BLaER1 treated with 17β-estradiol and CSF1 and Interleukin-3, amounts not matched to agents 10 nM and 100 nM (cell line): ENCODE measurements around the gene PDXP.

Source experiments
- H3K27ac ChIP-seq, 11 experiments: shearing (Covaris generic); formaldehyde crosslinking; 2 replicates each; pipeline ENCODE4 v1.8.1; 2022
- H3K27me3 ChIP-seq, 11 experiments: shearing (Covaris generic); formaldehyde crosslinking; 2 replicates each; pipeline ENCODE4 v1.8.1; 2022
- H3K36me3 ChIP-seq, 11 experiments: shearing (Covaris generic); formaldehyde crosslinking; 2 replicates each; pipeline ENCODE4 v1.8.1; 2022
- H3K4me1 ChIP-seq, 10 experiments: shearing (Covaris generic); formaldehyde crosslinking; 2 replicates each; pipeline ENCODE4 v1.8.1; 2022
- H3K4me2 ChIP-seq, 11 experiments: shearing (Covaris generic); formaldehyde crosslinking; 2 replicates each; pipeline ENCODE4 v1.8.1; 2022
- H3K4me3 ChIP-seq, 10 experiments: shearing (Covaris generic); formaldehyde crosslinking; 2 replicates each; pipeline ENCODE4 v1.8.1; 2022
- H3K9ac ChIP-seq, 11 experiments: shearing (Covaris generic); formaldehyde crosslinking; 2 replicates each; pipeline ENCODE4 v1.8.1; 2022
- H3K9me3 ChIP-seq, 11 experiments: shearing (Covaris generic); formaldehyde crosslinking; replicated peaks in 1 of 11; 2 replicates each; pipeline ENCODE4 v1.8.1; 2022
- H4K20me1 ChIP-seq, 11 experiments: shearing (Covaris generic); formaldehyde crosslinking; 2 replicates each; pipeline ENCODE4 v1.8.1; 2022
- Cebpa-rat ChIP-seq, 11 experiments: shearing (Covaris generic); IDR thresholded peaks; 2 replicates each; pipeline ENCODE4 v1.8.1; 2022

The PDXP gene

DNA sequence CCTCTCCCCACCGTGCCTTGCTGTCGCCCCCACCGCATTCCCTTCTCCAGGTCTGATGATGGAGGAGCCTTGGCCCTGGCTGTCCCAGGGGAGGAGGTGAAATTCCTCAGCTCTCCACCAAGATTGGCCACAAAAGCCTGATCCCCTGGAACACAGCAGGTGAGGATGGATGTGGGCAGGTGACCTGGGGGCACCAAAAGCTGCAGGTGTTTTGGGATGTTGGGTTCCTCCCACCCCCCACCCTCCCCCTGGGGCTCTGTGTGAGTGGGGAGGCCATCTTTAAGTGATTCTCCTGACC is 39.0 kb downstream of the PDXP start:
- Histone ChIP-seq H4K20me1 (peaks cover 0 to 10% (median 0%) of the 10 kb centered on the region in 11 experiments; a peak in 3 of 22 replicates), H3K9ac (peak overlapping the region in 9 of 11 experiments; percentile 48 to 73 (median 64); a peak in 17 of 22 replicates), H3K27me3 (no peaks in the 10 kb centered on the region), H3K4me3 (peak overlapping the region in 9 of 10 experiments; percentile 35 to 61 (median 54); a peak in 17 of 20 replicates), H3K36me3 (peaks cover 23 to 51% (median 37%) of the 10 kb centered on the region in 11 experiments), H3K4me1 (peaks cover 36 to 64% (median 53%) of the 10 kb centered on the region in 10 experiments), H3K4me2 (peak overlapping the region; percentile 78 to 91 (median 87); a peak in 21 of 22 replicates), H3K27ac (peak overlapping the region in 8 of 11 experiments; percentile 29 to 68 (median 50); a peak in 15 of 22 replicates), H3K9me3 (peaks cover 0 to 13% (median 0%) of the 10 kb centered on the region in 11 experiments; a peak in 2 of 22 replicates)
- TF ChIP-seq Cebpa-rat (IDR thresholded peaks at IDR 0.05) = no peak

DNA sequence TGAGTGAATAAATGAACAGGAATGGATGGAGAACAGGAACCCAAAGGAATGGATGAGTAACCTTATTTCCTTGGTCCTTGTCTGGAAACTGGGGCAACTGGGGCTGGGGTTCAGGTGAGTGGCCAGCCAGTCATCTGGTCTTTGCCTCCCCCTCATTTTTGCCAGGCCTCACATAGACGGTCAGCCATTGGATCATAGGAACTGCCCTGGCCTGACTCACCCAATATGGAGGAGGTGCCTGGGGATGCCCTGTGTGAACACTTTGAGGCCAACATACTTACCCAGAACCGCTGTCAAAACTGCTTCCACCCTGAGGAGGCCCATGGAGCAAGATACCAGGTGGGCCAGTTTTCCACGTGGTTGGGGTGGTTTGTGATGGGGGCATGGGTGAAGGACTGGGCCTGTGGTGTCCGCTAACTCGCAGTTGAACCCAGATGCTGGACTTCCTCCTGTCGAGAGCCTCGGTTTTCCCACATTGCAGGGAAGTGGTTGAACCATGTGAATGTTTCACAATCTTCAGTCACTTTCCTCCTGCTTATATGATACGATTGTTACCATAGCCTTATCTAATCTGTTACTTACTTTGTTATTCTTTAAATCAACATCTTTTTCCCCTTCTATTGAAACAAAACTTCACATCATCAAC is 42.7 kb downstream of the PDXP start:
- Histone ChIP-seq H3K27me3 (no peaks in the 10 kb centered on the region), H3K9ac (no peak overlapping the region), H3K4me2 (peak overlapping the region in 8 of 11 experiments; percentile 29 to 80 (median 67); a peak in 14 of 22 replicates), H3K27ac (peak overlapping the region in 8 of 11 experiments; percentile 12 to 53 (median 40); a peak in 12 of 22 replicates), H3K4me1 (peaks cover 25 to 62% (median 46%) of the 10 kb centered on the region in 10 experiments), H3K36me3 (peaks cover 0 to 56% (median 41%) of the 10 kb centered on the region in 11 experiments; a peak in 15 of 22 replicates), H3K4me3 (no peak overlapping the region), H3K9me3 (peaks cover 0 to 13% (median 0%) of the 10 kb centered on the region in 11 experiments; a peak in 2 of 22 replicates), H4K20me1 (no peaks in the 10 kb centered on the region)
- TF ChIP-seq Cebpa-rat (IDR thresholded peaks at IDR 0.05) = peak in 4 of 11 experiments; percentile 6 to 34 (median 22); a peak in 2 of 22 replicates

DNA sequence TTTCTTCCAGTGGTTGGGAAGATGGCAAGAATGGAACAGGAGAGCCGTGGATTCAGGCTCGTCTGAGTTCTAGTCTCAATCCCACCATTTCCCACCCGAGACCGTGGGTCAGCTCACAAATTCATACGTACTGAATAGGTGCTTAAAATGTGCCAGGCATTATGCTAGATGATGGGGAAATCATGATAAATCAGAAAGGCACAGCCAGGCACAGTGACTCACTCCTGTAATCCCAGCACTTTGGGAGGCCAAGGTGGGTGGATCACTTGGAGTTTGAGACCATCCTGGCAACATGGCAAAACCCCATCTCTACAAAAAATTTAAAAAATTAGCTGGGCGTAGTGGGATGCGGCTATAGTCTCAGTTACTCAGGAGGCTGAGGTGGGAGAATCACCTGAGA is 45.4 kb downstream of the PDXP start:
- no peak overlapping the region for H3K4me2 ChIP-seq
- H3K36me3 ChIP-seq = peaks cover 0 to 67% (median 41%) of the 10 kb centered on the region in 11 experiments; a peak in 15 of 22 replicates
- no peak for TF ChIP-seq Cebpa-rat (IDR thresholded peaks at IDR 0.05)
- no peak overlapping the region for H3K27ac ChIP-seq
- H3K9ac ChIP-seq = no peak overlapping the region
- no peaks in the 10 kb centered on the region for H4K20me1 ChIP-seq
- H3K4me1 ChIP-seq = peaks cover 2 to 51% (median 31%) of the 10 kb centered on the region in 10 experiments; a peak in 18 of 20 replicates
- no peak overlapping the region for H3K4me3 ChIP-seq
- H3K9me3 ChIP-seq = peaks cover 0 to 13% (median 0%) of the 10 kb centered on the region in 11 experiments; a peak in 2 of 22 replicates
- no peaks in the 10 kb centered on the region for H3K27me3 ChIP-seq

DNA sequence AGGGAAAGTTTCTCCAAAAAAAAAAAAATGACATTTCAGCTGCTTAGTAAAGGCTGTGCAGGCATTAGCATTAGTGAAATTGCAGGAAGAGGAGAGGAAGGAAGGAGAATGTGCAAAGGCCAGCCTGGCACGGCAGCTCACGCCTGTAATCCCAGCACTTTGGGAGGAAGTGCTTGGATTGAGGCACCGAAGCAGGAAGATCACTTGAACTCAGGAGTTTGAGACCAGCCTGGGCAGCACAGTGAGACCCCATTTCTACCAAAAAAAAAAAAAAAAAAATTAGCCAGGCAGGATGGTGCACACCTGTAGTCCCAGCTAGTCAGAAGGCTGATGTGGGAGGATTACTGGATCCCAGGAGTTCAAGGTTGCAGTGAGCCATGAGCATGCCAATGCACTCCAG is 46.1 kb downstream of the PDXP start:
- no peak for TF ChIP-seq Cebpa-rat (IDR thresholded peaks at IDR 0.05)
- Histone ChIP-seq H3K9ac (no peak overlapping the region), H3K27ac (no peak overlapping the region), H3K9me3 (peaks cover 0 to 13% (median 0%) of the 10 kb centered on the region in 11 experiments; a peak in 2 of 22 replicates), H3K4me3 (no peak overlapping the region), H3K4me2 (peak overlapping the region in 3 of 11 experiments; percentile 15 to 41 (median 39); a peak in 4 of 22 replicates), H3K4me1 (peaks cover 0 to 57% (median 34%) of the 10 kb centered on the region in 10 experiments; a peak in 13 of 20 replicates), H4K20me1 (no peaks in the 10 kb centered on the region), H3K36me3 (peaks cover 0 to 74% (median 45%) of the 10 kb centered on the region in 11 experiments; a peak in 16 of 22 replicates), H3K27me3 (no peaks in the 10 kb centered on the region)

DNA sequence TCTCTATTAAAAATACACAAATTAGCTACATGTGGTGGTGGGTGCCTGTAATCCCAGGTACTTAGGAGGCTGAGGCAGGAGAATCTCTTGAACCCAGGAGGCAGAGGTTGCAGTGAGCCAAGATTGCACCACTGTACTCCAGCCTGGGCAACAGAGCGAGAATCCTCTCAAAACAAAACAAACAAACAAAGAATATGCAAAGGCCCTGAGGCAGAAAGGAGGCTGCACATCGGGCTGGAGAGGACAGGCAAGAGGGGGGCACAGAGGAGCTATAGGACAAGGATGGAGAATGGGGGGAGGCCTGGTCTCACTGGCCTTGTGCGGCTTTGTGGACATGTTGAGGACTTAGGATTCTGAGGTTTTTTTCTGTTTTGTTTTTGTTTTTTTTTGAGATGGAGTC is 46.7 kb downstream of the PDXP start:
- Histone ChIP-seq H3K27ac (no peak overlapping the region), H3K4me3 (no peak overlapping the region)
- no peak for TF ChIP-seq Cebpa-rat (IDR thresholded peaks at IDR 0.05)

DNA sequence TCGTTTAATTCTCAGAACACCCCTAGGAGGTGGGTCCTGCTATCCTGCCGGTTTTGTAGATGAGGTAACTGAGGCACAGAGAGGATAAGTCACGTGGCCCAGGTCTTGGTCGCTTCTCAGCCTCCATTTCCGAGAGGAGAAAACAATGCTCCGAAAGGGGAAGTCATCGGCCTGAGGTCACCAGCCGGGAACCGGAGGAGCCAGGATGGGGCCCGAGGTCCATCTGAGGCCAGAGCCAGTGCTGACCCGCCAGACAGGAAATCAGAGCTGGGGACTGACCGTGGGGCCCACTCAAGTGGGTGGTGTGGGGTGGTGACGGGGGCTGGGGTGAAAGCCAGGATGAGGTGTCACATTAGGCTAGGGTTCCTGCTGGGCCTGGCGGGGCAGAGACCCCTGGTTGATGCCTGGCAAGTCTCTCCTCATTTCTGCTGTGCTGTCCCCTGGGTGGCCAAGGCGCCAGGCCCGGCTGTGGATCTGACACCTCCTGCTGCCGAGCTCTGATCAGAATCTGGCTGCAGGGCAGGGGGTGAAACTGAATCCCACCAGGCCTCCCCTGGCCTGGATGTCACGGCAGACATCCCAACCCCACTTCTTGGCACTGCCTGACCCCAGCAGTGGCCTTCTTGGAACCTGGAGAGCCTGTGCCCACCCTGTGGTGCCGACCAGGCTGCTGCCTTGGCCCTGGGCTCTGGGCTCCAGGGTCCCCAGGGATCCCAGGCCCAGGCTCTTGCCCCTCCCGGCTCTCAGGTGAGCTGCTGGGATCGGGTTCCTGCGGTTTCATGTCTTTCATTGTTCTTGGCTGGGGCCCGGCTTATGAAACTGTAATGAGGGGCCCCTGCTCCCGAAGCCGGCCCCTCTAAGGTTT is 50.3 kb downstream of the PDXP start:
- no peak for TF ChIP-seq Cebpa-rat (IDR thresholded peaks at IDR 0.05)
- Histone ChIP-seq H3K4me1 (peaks cover 10 to 41% (median 33%) of the 10 kb centered on the region in 10 experiments), H3K9ac (peak overlapping the region in 6 of 11 experiments; percentile 26 to 63 (median 48); a peak in 10 of 22 replicates), H3K36me3 (peaks cover 0 to 62% (median 27%) of the 10 kb centered on the region in 11 experiments; a peak in 15 of 22 replicates), H4K20me1 (no peaks in the 10 kb centered on the region; a peak in 1 of 22 replicates), H3K4me2 (peak overlapping the region in 7 of 11 experiments; percentile 4 to 71 (median 54); a peak in 11 of 22 replicates), H3K4me3 (no peak overlapping the region), H3K9me3 (no peaks in the 10 kb centered on the region), H3K27ac (peak overlapping the region in 10 of 11 experiments; percentile 9 to 65 (median 50); a peak in 18 of 22 replicates), H3K27me3 (no peaks in the 10 kb centered on the region)

More for the DNA sequence above, 46.7 kb downstream of the PDXP start:
- Histone ChIP-seq H3K4me1 (peaks cover 0 to 55% (median 38%) of the 10 kb centered on the region in 10 experiments; a peak in 14 of 20 replicates), H3K9me3 (peaks cover 0 to 13% (median 0%) of the 10 kb centered on the region in 11 experiments; a peak in 2 of 22 replicates), H3K27me3 (no peaks in the 10 kb centered on the region), H3K4me2 (peak overlapping the region in 1 of 11 experiments; percentile 39; a peak in 2 of 22 replicates), H4K20me1 (no peaks in the 10 kb centered on the region), H3K9ac (no peak overlapping the region), H3K36me3 (peaks cover 0 to 76% (median 43%) of the 10 kb centered on the region in 11 experiments; a peak in 17 of 22 replicates)

DNA sequence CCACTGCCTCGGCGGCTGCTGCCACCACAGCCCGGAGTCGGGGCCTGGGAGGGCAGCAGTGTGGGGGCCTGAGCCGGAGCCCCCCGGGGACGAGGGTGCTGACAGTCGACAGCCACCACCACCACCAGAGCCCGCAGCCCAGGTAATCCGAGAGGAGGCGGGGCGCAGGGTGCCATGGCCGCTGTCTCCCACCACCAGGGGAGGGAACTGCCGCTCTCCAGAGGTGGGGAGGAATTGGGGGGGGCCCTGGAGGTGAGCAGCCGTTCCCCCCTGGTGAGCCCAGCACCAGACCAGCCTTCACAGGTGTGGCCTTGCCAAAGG is 50.9 kb downstream of the PDXP start:
- Histone ChIP-seq H3K36me3 (peaks cover 0 to 56% (median 23%) of the 10 kb centered on the region in 11 experiments; a peak in 14 of 22 replicates), H4K20me1 (no peaks in the 10 kb centered on the region; a peak in 1 of 22 replicates)
- TF ChIP-seq Cebpa-rat (IDR thresholded peaks at IDR 0.05) = no peak

DNA sequence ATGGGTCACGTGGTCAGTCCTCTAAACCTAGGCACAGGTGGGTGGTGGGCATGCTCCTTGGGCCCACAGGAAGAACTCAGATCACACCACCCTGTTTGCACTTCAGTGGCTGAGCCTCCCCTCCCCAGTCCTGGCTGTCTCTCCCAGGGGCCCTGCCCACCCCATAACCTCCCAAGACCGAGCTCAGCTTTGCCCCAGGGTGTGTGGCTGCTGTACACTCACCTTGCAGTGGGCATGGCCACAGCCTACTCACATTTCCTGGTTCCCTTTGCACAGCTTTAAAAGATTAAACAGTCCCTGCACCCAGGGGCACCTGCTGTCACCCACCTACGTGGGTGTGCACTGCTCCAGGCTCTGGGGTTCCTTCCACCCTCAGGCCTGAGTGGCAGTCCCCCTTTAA is 52.2 kb downstream of the PDXP start:
- Histone ChIP-seq H3K9me3 (no peaks in the 10 kb centered on the region), H3K4me1 (peaks cover 29 to 55% (median 44%) of the 10 kb centered on the region in 10 experiments), H4K20me1 (no peaks in the 10 kb centered on the region; a peak in 1 of 22 replicates), H3K27ac (peak overlapping the region in 1 of 11 experiments; percentile 19; a peak in 1 of 22 replicates), H3K27me3 (no peaks in the 10 kb centered on the region), H3K9ac (peak overlapping the region in 1 of 11 experiments; percentile 29; a peak in 1 of 22 replicates), H3K4me3 (no peak overlapping the region), H3K36me3 (peaks cover 0 to 44% (median 23%) of the 10 kb centered on the region in 11 experiments; a peak in 14 of 22 replicates), H3K4me2 (peak overlapping the region in 2 of 11 experiments; percentile 12 to 27; a peak in 2 of 22 replicates)
- TF ChIP-seq Cebpa-rat (IDR thresholded peaks at IDR 0.05) = no peak

More for the DNA sequence above, 50.9 kb downstream of the PDXP start:
- no peaks in the 10 kb centered on the region for H3K9me3 ChIP-seq
- H3K4me3 ChIP-seq = no peak overlapping the region
- H3K9ac ChIP-seq = peak overlapping the region in 7 of 11 experiments; percentile 26 to 63 (median 48); a peak in 7 of 22 replicates
- H3K27ac ChIP-seq = peak overlapping the region in 8 of 11 experiments; percentile 9 to 65 (median 55); a peak in 12 of 22 replicates
- peak overlapping the region in 4 of 11 experiments; percentile 8 to 71 (median 66); a peak in 6 of 22 replicates for H3K4me2 ChIP-seq
- peaks cover 16 to 46% (median 37%) of the 10 kb centered on the region in 10 experiments for H3K4me1 ChIP-seq
- no peaks in the 10 kb centered on the region for H3K27me3 ChIP-seq
